ENCODE data around the gene GP9.
"Not testable (repeated sequence)": the region's sequence is repeated elsewhere in the genome, so short reads cannot be mapped to it uniquely, and the experiment has no call there.

GP9 gene

DNA sequence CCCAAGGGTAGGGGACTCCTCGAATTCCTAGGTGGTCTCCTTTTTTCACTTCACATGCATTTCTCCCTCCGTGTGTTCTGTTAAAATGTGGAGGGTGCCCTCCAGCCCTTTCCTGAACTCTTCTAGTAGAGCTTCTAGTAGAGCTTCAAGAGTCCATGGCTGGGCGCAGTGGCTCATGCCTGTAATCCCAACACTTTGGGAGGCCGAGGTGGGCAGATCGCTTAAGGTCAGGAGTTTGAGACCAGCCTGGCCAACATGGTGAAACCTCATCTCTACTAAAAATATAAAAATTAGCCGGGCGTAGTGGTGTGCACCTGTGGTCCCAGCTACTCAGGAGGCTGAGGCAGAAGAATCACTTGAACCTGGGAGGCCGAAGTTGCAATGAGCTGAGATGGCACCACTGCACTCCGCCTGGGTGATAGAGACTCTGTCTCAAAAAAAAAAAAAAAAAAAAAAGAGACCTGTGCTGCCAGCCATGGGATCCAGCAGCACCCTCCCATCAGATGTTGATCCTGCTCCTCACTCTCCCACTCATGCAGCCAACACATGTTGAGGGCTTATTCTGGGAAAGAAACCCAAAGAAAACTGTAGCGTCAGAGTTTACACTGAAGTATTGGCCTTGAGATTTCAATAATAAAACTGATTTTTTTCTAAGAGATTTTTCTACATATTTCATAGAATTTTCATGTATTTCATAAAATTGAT, 50.6 kb downstream of the GP9 start:
- not testable (repeated sequence) for DNase-seq (ENCODE audit: low read depth)

Data from GM04504 (cell line).